ENCODE results near the gene RNF10.

- TF ChIP-seq CTCF (IDR thresholded peaks at IDR 0.05; ENCODE audit: insufficient read depth, low read depth, low read length) (no peak), EZH2 (IDR thresholded peaks at IDR 0.05; ENCODE audit: insufficient read depth, low read length) (no peak)
Measured at GRCh38 chr12:120586860-120587259, 52.7 kb downstream of the RNF10 start.
